Left lung (tissue), 10 donors: ENCODE measurements around the gene AHNAK2. TPM values are rescaled to one million over a fixed set of nuclear protein-coding genes. Genes with fewer than 3 reads are reported as not detected.
A peak's percentile ranks its signal among the peaks of the same experiment; 100 is the strongest.

Experiments
- ATAC-seq: fragments of 200-7000 bp; cut with Tn5 transposase; one replicate; pipeline ENCODE4 v1.9.1; 2020; ENCODE audit warnings: moderate library complexity
- DNase-seq, 4 donors: peaks; one replicate each; pipeline ENCODE4 v3.0.0-alpha.2; 2013 to 2020
- H3K27ac ChIP-seq, 2 donors: fragments of 200-600 bp; sonication (generic) in 1 of 2; one replicate each; pipeline versions ENCODE4 v1.5.0 to v1.8.0; 2020 to 2021
- H3K27me3 ChIP-seq, 2 donors: fragments of 200-600 bp; sonication (generic) in 1 of 2; one replicate each; pipeline versions ENCODE4 v1.5.0 to v1.8.0; 2020 to 2021
- H3K36me3 ChIP-seq, 2 donors: fragments of 200-600 bp; sonication (generic) in 1 of 2; one replicate each; pipeline versions ENCODE4 v1.5.0 to v1.8.0; 2020 to 2021
- H3K4me1 ChIP-seq, 2 donors: fragments of 200-600 bp; one replicate each; pipeline ENCODE4 v1.8.0; 2021
- H3K4me3 ChIP-seq, 2 donors: fragments of 200-600 bp; sonication (generic) in 1 of 2; one replicate each; pipeline versions ENCODE4 v1.5.0 to v1.8.0; 2020 to 2021; ENCODE audit warnings: mild to moderate bottlenecking in 1 of 2
- H3K9me3 ChIP-seq, 2 donors: fragments of 200-600 bp; sonication (generic) in 1 of 2; one replicate each; pipeline versions ENCODE4 v1.5.0 to v1.8.0; 2020 to 2021
- intact Hi-C, 2 donors: fragments of 100-400 bp; cut with DNase I; formaldehyde crosslinking; loops; one replicate each; pipeline versions ENCODE4 v1.11.2 to v1.14.2; 2022
- polyA plus RNA-seq, 6 donors: library from polyadenylated mRNA; unstranded; fragments of 120-200 nt; gene quantifications; one replicate each; pipeline ENCODE4 v1.2.1, GENCODE V29; 2013; ENCODE audit not compliant: insufficient read length in 6 of 6
- total RNA-seq, 2 donors: library from RNA; stranded (reverse); fragmentation: NEBNext Ultra II Directional; extraction: Animal tissue kit (Norgen Biotek cat#: 25700); gene quantifications; one replicate each; pipeline ENCODE4 v1.2.1, GENCODE V29; 2021
- TF ChIP-seq, protein P1 (sequence below), 2 donors: fragments of 200-600 bp; sonication (generic) in 1 of 2; IDR thresholded peaks; one replicate each; pipeline versions ENCODE4 v1.5.0 to v1.8.0; 2021; ENCODE audit warnings: antibody characterized with exemption in 2 of 2
- donor health status: DM: no; HTN: yes; CAD: no.
- donor health status: DM: no; HTN: no; CAD: no.

AHNAK2 gene
- total and polyA plus RNA-seq, 8 donors: 1.4 to 22.3 (median 2.5) TPM

- peaks cover 21 to 48% of the 10 kb centered on the region in 2 donors for H3K4me1 ChIP-seq
- H3K4me3 ChIP-seq: no peak overlapping the region
- H3K27ac ChIP-seq: no peak overlapping the region
- H3K27me3 ChIP-seq: peaks cover 0 to 26% of the 10 kb centered on the region in 2 donors
- ATAC-seq (no peak), DNase-seq (peak in 1 of 4 donors; percentile 65)
- no peaks in the 10 kb centered on the region for H3K36me3 ChIP-seq
- no peaks in the 10 kb centered on the region for H3K9me3 ChIP-seq
- intact Hi-C loops: no loop called here
- TF ChIP-seq, protein P1, sequence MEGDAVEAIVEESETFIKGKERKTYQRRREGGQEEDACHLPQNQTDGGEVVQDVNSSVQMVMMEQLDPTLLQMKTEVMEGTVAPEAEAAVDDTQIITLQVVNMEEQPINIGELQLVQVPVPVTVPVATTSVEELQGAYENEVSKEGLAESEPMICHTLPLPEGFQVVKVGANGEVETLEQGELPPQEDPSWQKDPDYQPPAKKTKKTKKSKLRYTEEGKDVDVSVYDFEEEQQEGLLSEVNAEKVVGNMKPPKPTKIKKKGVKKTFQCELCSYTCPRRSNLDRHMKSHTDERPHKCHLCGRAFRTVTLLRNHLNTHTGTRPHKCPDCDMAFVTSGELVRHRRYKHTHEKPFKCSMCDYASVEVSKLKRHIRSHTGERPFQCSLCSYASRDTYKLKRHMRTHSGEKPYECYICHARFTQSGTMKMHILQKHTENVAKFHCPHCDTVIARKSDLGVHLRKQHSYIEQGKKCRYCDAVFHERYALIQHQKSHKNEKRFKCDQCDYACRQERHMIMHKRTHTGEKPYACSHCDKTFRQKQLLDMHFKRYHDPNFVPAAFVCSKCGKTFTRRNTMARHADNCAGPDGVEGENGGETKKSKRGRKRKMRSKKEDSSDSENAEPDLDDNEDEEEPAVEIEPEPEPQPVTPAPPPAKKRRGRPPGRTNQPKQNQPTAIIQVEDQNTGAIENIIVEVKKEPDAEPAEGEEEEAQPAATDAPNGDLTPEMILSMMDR (IDR thresholded peaks at IDR 0.05): no peak
These were observed 3.7 kb upstream of the AHNAK2 start for GRCh38 chr14:104981699-104982541.

GRCh38 chr14:104980611-104981531 is 2.7 kb upstream of the AHNAK2 start:
- no peak overlapping the region for H3K4me3 ChIP-seq
- DNase-seq (peak in 1 of 4 donors; percentile 56), ATAC-seq (no peak)
- intact Hi-C loops: no loop called here
- no peaks in the 10 kb centered on the region for H3K9me3 ChIP-seq
- H3K27me3 ChIP-seq: peaks cover 0 to 32% of the 10 kb centered on the region in 2 donors
- no peak overlapping the region for H3K27ac ChIP-seq
- H3K4me1 ChIP-seq: peaks cover 13 to 48% of the 10 kb centered on the region in 2 donors
- H3K36me3 ChIP-seq: no peaks in the 10 kb centered on the region
- TF ChIP-seq, protein P1 (IDR thresholded peaks at IDR 0.05): no peak

DNA sequence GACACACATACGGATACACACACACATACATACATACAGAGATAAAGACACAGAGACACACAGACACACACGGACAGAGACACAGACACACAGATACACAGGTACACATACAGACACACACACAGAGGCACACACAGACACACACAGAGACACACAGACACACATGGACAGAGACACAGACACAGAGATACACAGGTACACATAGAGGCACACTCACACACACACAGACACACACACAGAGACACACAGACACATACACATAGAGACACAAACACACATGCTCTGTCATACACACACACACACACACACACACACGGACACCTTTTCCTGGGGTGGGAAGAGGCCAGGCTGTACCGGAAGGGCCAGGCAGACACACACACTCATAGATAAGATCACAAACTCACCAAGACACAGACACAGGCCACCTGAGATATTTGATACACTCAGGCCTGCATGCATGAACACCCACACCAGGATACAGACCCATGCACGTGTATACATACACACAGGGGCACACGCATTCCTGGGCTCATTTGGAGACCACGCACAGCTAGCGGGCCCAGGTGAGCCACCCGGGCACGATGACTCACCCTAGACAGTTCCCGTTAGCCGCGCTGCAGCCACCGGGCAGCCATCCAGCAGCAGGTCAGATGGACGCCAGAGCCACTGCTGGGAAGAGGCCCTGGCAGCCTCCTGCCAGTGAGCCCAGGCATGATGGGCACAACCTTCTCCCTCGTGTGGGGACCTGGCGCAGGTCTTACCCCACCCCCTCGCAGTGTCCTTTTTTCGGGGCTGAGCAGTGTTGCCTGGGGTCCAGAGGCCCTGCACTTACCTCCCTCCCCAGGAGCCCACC is 1.8 kb upstream of the AHNAK2 start:
- Histone ChIP-seq H3K9me3 (no peaks in the 10 kb centered on the region), H3K4me3 (no peak overlapping the region), H3K36me3 (no peaks in the 10 kb centered on the region), H3K27ac (no peak overlapping the region), H3K27me3 (peaks cover 0 to 32% of the 10 kb centered on the region in 2 donors), H3K4me1 (peaks cover 13 to 55% of the 10 kb centered on the region in 2 donors)
- TF ChIP-seq, protein P1 (IDR thresholded peaks at IDR 0.05): no peak
- intact Hi-C loops: loop anchor here in 1 of 2 donors (5.0 kb wide), 1 partner anchor 67 kb away; no protein-coding TSS in a partner anchor
- DNase-seq (peak in 2 of 4 donors; percentile 74 to 87), ATAC-seq (peak; percentile 55)

DNA sequence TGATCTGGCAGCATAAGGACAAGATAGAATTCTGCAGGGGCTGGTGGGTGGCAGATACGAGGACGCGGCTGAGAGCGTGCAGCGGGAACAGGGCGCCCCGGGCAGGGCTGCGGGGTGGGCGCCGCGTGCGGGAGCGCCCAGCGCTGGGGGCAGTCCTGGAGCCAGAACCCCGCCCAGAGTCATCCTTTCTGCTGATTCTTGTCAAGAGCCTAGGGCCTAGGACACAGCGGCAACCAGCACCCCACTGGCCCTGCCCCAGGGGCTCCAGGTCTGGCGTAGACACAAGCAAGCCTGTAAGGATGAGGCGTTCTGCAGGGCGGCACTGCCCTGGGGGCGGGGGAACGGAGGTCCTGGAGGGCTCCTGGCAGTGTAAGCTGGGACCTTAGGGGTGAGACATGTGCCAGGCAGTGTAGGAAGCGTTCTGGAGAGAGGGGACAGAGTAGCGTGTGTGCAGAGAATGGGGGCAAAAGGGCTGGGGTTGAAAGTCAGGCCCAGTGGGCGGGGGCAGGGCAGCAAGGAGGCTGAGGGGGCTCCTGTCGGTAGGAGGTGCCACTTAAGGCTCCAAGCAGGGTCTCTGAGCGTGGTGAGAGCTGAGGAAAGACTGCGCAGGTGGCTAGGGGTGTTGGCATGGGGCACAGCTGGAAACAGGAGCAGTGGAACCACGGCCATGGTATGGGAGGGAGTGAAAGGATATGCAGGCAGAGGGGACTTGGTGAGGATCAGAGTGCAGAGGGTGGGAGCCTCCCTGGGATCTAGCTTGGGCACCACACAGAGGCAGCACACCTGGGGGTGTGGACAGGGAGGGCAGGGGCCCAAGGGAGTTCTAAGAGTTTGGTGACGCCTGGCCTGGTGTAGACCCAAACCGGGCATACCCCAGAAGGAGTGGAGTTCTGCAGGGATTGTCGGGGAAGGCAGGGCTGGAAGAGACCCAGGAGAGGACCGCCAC is 845 bp upstream of the AHNAK2 start:
- intact Hi-C loops: loop anchor here in 1 of 2 donors (5.0 kb wide), 1 partner anchor 68 kb away; no protein-coding TSS in a partner anchor
- DNase-seq: peak in 2 of 4 donors; percentile 27 to 67
- H3K27ac ChIP-seq: no peak overlapping the region

More for the DNA sequence above, 845 bp upstream of the AHNAK2 start:
- H3K9me3 ChIP-seq: no peaks in the 10 kb centered on the region
- H3K4me3 ChIP-seq: no peak overlapping the region
- TF ChIP-seq, protein P1 (IDR thresholded peaks at IDR 0.05): no peak
- peaks cover 0 to 32% of the 10 kb centered on the region in 2 donors for H3K27me3 ChIP-seq
- peaks cover 19 to 61% of the 10 kb centered on the region in 2 donors for H3K4me1 ChIP-seq
- no peaks in the 10 kb centered on the region for H3K36me3 ChIP-seq
- no peak for ATAC-seq
